Suprapubic skin (tissue), 4 donors: ENCODE data around the gene SHC1. TPM values are rescaled to one million over a fixed set of nuclear protein-coding genes. Genes with fewer than 3 reads are reported as not detected.
"Not testable (repeated sequence)": the region's sequence is repeated elsewhere in the genome, so short reads cannot be mapped to it uniquely, and the experiment has no call there.

Experiments used
- DNase-seq, 2 donors: peaks; one replicate each; pipeline ENCODE4 v3.0.0-alpha.2; 2019; ENCODE audit warnings: low spot score in 2 of 2
- H3K27ac ChIP-seq: fragments of 200-600 bp; sonication (generic); one replicate; pipeline ENCODE4 v1.5.1; 2019
- H3K27me3 ChIP-seq: fragments of 200-600 bp; sonication (generic); one replicate; pipeline ENCODE4 v1.5.1; 2019
- H3K36me3 ChIP-seq: fragments of 200-600 bp; sonication (generic); one replicate; pipeline ENCODE4 v1.5.1; 2019
- H3K4me1 ChIP-seq: fragments of 200-600 bp; sonication (generic); one replicate; pipeline ENCODE4 v1.5.1; 2019
- H3K4me3 ChIP-seq: fragments of 200-600 bp; sonication (generic); one replicate; pipeline ENCODE4 v1.5.1; 2019; ENCODE audit warnings: mild to moderate bottlenecking
- H3K9me3 ChIP-seq: fragments of 200-600 bp; sonication (generic); one replicate; pipeline ENCODE4 v1.5.1; 2019
- CTCF ChIP-seq, 2 donors: fragments of 200-600 bp in 1 of 2; fragments of 450-650 bp in 1 of 2; sonication (generic) in 1 of 2; IDR thresholded peaks; one replicate each; pipeline ENCODE4 v1.5.1; 2016 to 2019; ENCODE audit warnings: antibody characterized with exemption in 2 of 2, mild to moderate bottlenecking in 1 of 2, moderate library complexity in 1 of 2
- EP300 ChIP-seq: sonication (generic); formaldehyde crosslinking; IDR thresholded peaks from one replicate; pipeline ENCODE4 v1.6.1; 2017; ENCODE audit warnings: antibody characterized with exemption
- POLR2A ChIP-seq, 2 donors: fragments of 450-650 bp; IDR thresholded peaks; one replicate each; pipeline ENCODE4 v1.6.1; 2017; ENCODE audit warnings: antibody characterized with exemption in 2 of 2, mild to moderate bottlenecking in 2 of 2, moderate library complexity in 2 of 2
- POLR2AphosphoS5 ChIP-seq, 3 donors: sonication (generic); formaldehyde crosslinking; IDR thresholded peaks; one replicate each; pipeline ENCODE4 v1.6.1; 2017; ENCODE audit warnings: antibody characterized with exemption in 3 of 3
- WGBS: methylation state at CpG from one replicate; pipeline ENCODE4 v1.1.5; 2018; 5-methylcytosine and 5-hydroxymethylcytosine counted together
- total RNA-seq, 4 donors: library from RNA; depleted of rRNA; stranded (reverse); fragments of >200 nt; gene quantifications; one replicate each; pipeline ENCODE4 v1.1.0, GENCODE V29; 2016

SHC1 gene
- total RNA-seq, 4 donors from 2014 or later: 54.5 to 102 (median 69.5) TPM

- Histone ChIP-seq H3K4me3 (no peak overlapping the region), H3K36me3 (peaks cover 56% of the 10 kb centered on the region), H3K27me3 (no peaks in the 10 kb centered on the region), H3K4me1 (peaks cover 22% of the 10 kb centered on the region), H3K27ac (no peak overlapping the region), H3K9me3 (no peaks in the 10 kb centered on the region)
- DNase-seq: no peak
- WGBS: 87% methylated on average over 14 of the region's 17 CpGs
- TF ChIP-seq CTCF (IDR thresholded peaks at IDR 0.05): no peak
- TF ChIP-seq POLR2A (IDR thresholded peaks at IDR 0.05): no peak
- no peak for TF ChIP-seq EP300
- no peak for TF ChIP-seq POLR2AphosphoS5 (IDR thresholded peaks at IDR 0.05)
Observed at GRCh38 chr1:154988058-154988954, 17.8 kb upstream of the SHC1 start.

GRCh38 chr1:154987326-154987725 lies 16.8 kb upstream of the SHC1 start:
- Histone ChIP-seq H3K9me3 (no peaks in the 10 kb centered on the region), H3K27me3 (no peaks in the 10 kb centered on the region), H3K27ac (no peak overlapping the region), H3K4me3 (no peak overlapping the region), H3K36me3 (peaks cover 50% of the 10 kb centered on the region), H3K4me1 (peaks cover 27% of the 10 kb centered on the region)
- WGBS: 75% methylated on average over 6 of the region's 6 CpGs
- TF ChIP-seq CTCF (IDR thresholded peaks at IDR 0.05) (no peak), POLR2AphosphoS5 (IDR thresholded peaks at IDR 0.05) (no peak), EP300 (no peak), POLR2A (IDR thresholded peaks at IDR 0.05) (no peak)
- DNase-seq: no peak

- not testable (repeated sequence) for H3K9me3 ChIP-seq, H3K27ac ChIP-seq, H3K27me3 ChIP-seq, H3K4me3 ChIP-seq, DNase-seq
- Histone ChIP-seq H3K36me3 (peaks cover 47% of the 10 kb centered on the region), H3K4me1 (peaks cover 30% of the 10 kb centered on the region)
- 89% methylated on average over 4 of the region's 4 CpGs for WGBS
Observed at GRCh38 chr1:154986736-154987135, 16.2 kb upstream of the SHC1 start.

GRCh38 chr1:154983776-154984466 lies 13.4 kb upstream of the SHC1 start:
- TF ChIP-seq POLR2A (IDR thresholded peaks at IDR 0.05) (no peak), CTCF (IDR thresholded peaks at IDR 0.05) (no peak), EP300 (no peak), POLR2AphosphoS5 (IDR thresholded peaks at IDR 0.05) (no peak)
- peaks cover 22% of the 10 kb centered on the region for H3K36me3 ChIP-seq
- H3K27ac ChIP-seq: peak overlapping the region; percentile 86
- DNase-seq: no peak
- peak overlapping the region; percentile 77 for H3K4me3 ChIP-seq
- H3K27me3 ChIP-seq: no peaks in the 10 kb centered on the region
- no peaks in the 10 kb centered on the region for H3K9me3 ChIP-seq
- peaks cover 26% of the 10 kb centered on the region for H3K4me1 ChIP-seq
- 8% methylated on average over 17 of the region's 17 CpGs for WGBS

- DNase-seq: peak; percentile 96 to 98
- H3K36me3 ChIP-seq: peaks cover 14% of the 10 kb centered on the region
- peak within 1 kb of the TSS; percentile 77 for H3K4me3 ChIP-seq
- H3K27me3 ChIP-seq: no peaks in the 10 kb centered on the region
- peak within 1 kb of the TSS; percentile 86 for H3K27ac ChIP-seq
- H3K4me1 ChIP-seq: peaks cover 26% of the 10 kb centered on the region
- no peak for TF ChIP-seq POLR2A (IDR thresholded peaks at IDR 0.05)
- TF ChIP-seq POLR2AphosphoS5 (IDR thresholded peaks at IDR 0.05): peak in 2 of 3 donors; percentile 68 to 71
- under 1% methylated on average over 26 of the region's 26 CpGs for WGBS
- no peaks in the 10 kb centered on the region for H3K9me3 ChIP-seq
Observed at GRCh38 chr1:154982897-154983648, 12.5 kb upstream of the SHC1 start, which contains the start of gene FLAD1. TSS of gene FLAD1 (plus strand) at chr1:154983344. CDS start at chr1:154983695, 351 bp downstream.
